ENCODE measurements around the gene ITIH3.

DNA sequence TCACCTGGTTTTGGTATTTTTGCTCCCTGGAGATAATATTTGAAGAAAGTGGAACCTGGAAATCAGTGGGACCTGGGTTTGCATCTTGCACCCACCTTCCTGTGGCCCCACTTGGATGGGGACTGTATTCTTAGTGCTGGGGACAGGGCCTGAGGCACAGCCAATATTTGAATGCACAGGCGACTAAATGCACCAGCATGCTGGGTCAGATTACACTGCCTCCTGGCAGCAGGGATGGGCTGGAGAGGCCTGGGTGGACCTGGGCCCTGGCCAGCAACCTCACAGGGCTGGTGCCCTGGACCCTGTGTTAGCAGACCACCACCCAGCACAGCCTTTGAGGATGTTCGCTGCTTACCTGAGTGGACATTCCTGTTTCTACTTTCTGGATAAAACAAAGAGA, 25.3 kb downstream of the ITIH3 start:
- no peak for TF ChIP-seq ZNF384 (IDR thresholded peaks at IDR 0.05)
- no peak for TF ChIP-seq SUZ12 (IDR thresholded peaks at IDR 0.05)
- no peak for TF ChIP-seq FOXM1 (IDR thresholded peaks at IDR 0.05; ENCODE audit: borderline replicate concordance)
- TF ChIP-seq, protein P1, sequence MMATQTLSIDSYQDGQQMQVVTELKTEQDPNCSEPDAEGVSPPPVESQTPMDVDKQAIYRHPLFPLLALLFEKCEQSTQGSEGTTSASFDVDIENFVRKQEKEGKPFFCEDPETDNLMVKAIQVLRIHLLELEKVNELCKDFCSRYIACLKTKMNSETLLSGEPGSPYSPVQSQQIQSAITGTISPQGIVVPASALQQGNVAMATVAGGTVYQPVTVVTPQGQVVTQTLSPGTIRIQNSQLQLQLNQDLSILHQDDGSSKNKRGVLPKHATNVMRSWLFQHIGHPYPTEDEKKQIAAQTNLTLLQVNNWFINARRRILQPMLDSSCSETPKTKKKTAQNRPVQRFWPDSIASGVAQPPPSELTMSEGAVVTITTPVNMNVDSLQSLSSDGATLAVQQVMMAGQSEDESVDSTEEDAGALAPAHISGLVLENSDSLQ (IDR thresholded peaks at IDR 0.05), result no peak; the same call in 1 of the 2 replicates
- no peak for TF ChIP-seq SP1 (IDR thresholded peaks at IDR 0.05)

Measured in HEK293T (cell line).